GM15510 (cell line): Measurements from ENCODE around the gene LIMA1.

Experiments used
- POLR2A ChIP-seq: IDR thresholded peaks from 3 replicates; pipeline ENCODE4 v1.6.1; 2011; ENCODE audit warnings: borderline replicate concordance; ENCODE audit not compliant: insufficient read length; ENCODE audit errors: extremely low read depth

LIMA1 gene

GRCh38 chr12:50187084-50187900 lies 96.0 kb downstream of the LIMA1 start:
- TF ChIP-seq POLR2A, result no peak

- TF ChIP-seq POLR2A, result no peak
Observed at GRCh38 chr12:50186681-50187080, 96.6 kb downstream of the LIMA1 start.

- no peak for TF ChIP-seq POLR2A
Observed at GRCh38 chr12:50185970-50186663, 97.2 kb downstream of the LIMA1 start.

- TF ChIP-seq POLR2A, result no peak
Observed at GRCh38 chr12:50185301-50185895, 97.9 kb downstream of the LIMA1 start.

GRCh38 chr12:50184261-50184660 lies 99.1 kb downstream of the LIMA1 start:
- no peak for TF ChIP-seq POLR2A

GRCh38 chr12:50182461-50182860 lies 100.9 kb downstream of the LIMA1 start:
- no peak for TF ChIP-seq POLR2A

GRCh38 chr12:50181691-50182090 lies 101.6 kb downstream of the LIMA1 start:
- no peak for TF ChIP-seq POLR2A

GRCh38 chr12:50175716-50176026 lies 107.6 kb downstream of the LIMA1 start:
- TF ChIP-seq POLR2A, result no peak

GRCh38 chr12:50174971-50175715 lies 108.2 kb downstream of the LIMA1 start:
- no peak for TF ChIP-seq POLR2A

GRCh38 chr12:50167049-50167828 lies 116.1 kb downstream of the LIMA1 start, which contains the start of gene CERS5:
Gene CERS5 (minus strand): TSS chr12:50167369. CDS start chr12:50167297, 72 bp downstream.
- peak; percentile 73 for TF ChIP-seq POLR2A

- TF ChIP-seq POLR2A, result no peak
Observed at GRCh38 chr12:50166799-50167048, 116.6 kb downstream of the LIMA1 start.

GRCh38 chr12:50164963-50165362 lies 118.4 kb downstream of the LIMA1 start:
- TF ChIP-seq POLR2A, result no peak

GRCh38 chr12:50162230-50162629 lies 121.1 kb downstream of the LIMA1 start:
- TF ChIP-seq POLR2A, result no peak

GRCh38 chr12:50160643-50161042 lies 122.7 kb downstream of the LIMA1 start:
- TF ChIP-seq POLR2A, result no peak
